Esophagus squamous epithelium (tissue), 5 donors: ENCODE measurements around the gene SHLD1. TPM values are rescaled to one million over a fixed set of nuclear protein-coding genes. Genes with fewer than 3 reads are reported as not detected.
"Not testable (repeated sequence)": the region's sequence is repeated elsewhere in the genome, so short reads cannot be mapped to it uniquely, and the experiment has no call there.

ENCODE experiments used
- DNase-seq: peaks from one replicate; lab custom pipeline; 2025; lab: John Stamatoyannopoulos, UW
- H3K27ac ChIP-seq, 4 donors: fragments of 200-600 bp; sonication (generic); one replicate each; pipeline ENCODE4 v1.5.1; 2016 to 2019; ENCODE audit warnings: mild to moderate bottlenecking in 1 of 4
- H3K27me3 ChIP-seq, 4 donors: fragments of 200-600 bp; sonication (generic); 1 replicate in 3 of 4; 2 replicates in 1 of 4; pipeline versions ENCODE4 v1.5.1 to v1.6.0; 2017 to 2021; ENCODE audit warnings: antibody characterized with exemption in 1 of 4
- H3K36me3 ChIP-seq, 3 donors: fragments of 200-600 bp; sonication (generic); one replicate each; pipeline ENCODE4 v1.5.1; 2016 to 2019
- H3K4me1 ChIP-seq, 3 donors: fragments of 200-600 bp; sonication (generic); one replicate each; pipeline ENCODE4 v1.5.1; 2017 to 2019
- H3K4me3 ChIP-seq, 4 donors: fragments of 200-600 bp; sonication (generic); 1 replicate in 3 of 4; 2 replicates in 1 of 4; pipeline ENCODE4 v1.5.1; 2016 to 2019; ENCODE audit warnings: mild to moderate bottlenecking in 2 of 4, moderate library complexity in 1 of 4
- H3K9me3 ChIP-seq, 3 donors: fragments of 200-600 bp; sonication (generic); one replicate each; pipeline ENCODE4 v1.5.1; 2016 to 2019
- POLR2A ChIP-seq, 4 donors: fragments of 450-650 bp; IDR thresholded peaks; one replicate each; pipeline ENCODE4 v1.6.1; 2017; ENCODE audit warnings: antibody characterized with exemption in 4 of 4, mild to moderate bottlenecking in 4 of 4, moderate library complexity in 3 of 4
- WGBS, 2 donors: methylation state at CpG; one replicate each; pipeline ENCODE4 v1.1.5; 2018; 5-methylcytosine and 5-hydroxymethylcytosine counted together
- intact Hi-C: fragments of 100-400 bp; cut with DNase I; formaldehyde crosslinking; loops from one replicate; pipeline ENCODE4 v1.15.0; 2022
- total RNA-seq, 4 donors: library from RNA; depleted of rRNA; stranded (reverse); fragments of >200 nt; gene quantifications; one replicate each; pipeline ENCODE4 v1.1.0, GENCODE V29; 2016
- TF ChIP-seq, protein P1 (sequence below), 6 experiments: fragments of 450-650 bp in 4 of 6; fragments of 200-600 bp in 2 of 6; sonication (generic) in 2 of 6; IDR thresholded peaks; one replicate each; pipeline ENCODE4 v1.5.1; 2016 to 2019; ENCODE audit warnings: antibody characterized with exemption in 6 of 6, mild to moderate bottlenecking in 4 of 6, moderate library complexity in 4 of 6
- donor health status: DM: yes; HTN: yes; CAD: no.

The SHLD1 gene
- total RNA-seq, 4 donors from 2014 or later, result 1.2 to 3.6 (median 2.0) TPM

- Histone ChIP-seq H3K27me3 (no peaks in the 10 kb centered on the region), H3K4me3 (no peak overlapping the region), H3K9me3 (no peaks in the 10 kb centered on the region), H3K27ac (no peak overlapping the region), H3K36me3 (no peaks in the 10 kb centered on the region), H3K4me1 (peaks cover 4 to 10% (median 7%) of the 10 kb centered on the region in 3 donors)
- 79 to 91% methylated on average over 2 of the region's 2 CpGs for WGBS, 2 donors
- no peak for DNase-seq
- intact Hi-C loops, result no loop called here
- no peak for TF ChIP-seq POLR2A (IDR thresholded peaks at IDR 0.05)
- TF ChIP-seq, protein P1, sequence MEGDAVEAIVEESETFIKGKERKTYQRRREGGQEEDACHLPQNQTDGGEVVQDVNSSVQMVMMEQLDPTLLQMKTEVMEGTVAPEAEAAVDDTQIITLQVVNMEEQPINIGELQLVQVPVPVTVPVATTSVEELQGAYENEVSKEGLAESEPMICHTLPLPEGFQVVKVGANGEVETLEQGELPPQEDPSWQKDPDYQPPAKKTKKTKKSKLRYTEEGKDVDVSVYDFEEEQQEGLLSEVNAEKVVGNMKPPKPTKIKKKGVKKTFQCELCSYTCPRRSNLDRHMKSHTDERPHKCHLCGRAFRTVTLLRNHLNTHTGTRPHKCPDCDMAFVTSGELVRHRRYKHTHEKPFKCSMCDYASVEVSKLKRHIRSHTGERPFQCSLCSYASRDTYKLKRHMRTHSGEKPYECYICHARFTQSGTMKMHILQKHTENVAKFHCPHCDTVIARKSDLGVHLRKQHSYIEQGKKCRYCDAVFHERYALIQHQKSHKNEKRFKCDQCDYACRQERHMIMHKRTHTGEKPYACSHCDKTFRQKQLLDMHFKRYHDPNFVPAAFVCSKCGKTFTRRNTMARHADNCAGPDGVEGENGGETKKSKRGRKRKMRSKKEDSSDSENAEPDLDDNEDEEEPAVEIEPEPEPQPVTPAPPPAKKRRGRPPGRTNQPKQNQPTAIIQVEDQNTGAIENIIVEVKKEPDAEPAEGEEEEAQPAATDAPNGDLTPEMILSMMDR (IDR thresholded peaks at IDR 0.05), result no peak
These were observed 8.2 kb upstream of the SHLD1 start for GRCh38 chr20:5742041-5742440.

DNA sequence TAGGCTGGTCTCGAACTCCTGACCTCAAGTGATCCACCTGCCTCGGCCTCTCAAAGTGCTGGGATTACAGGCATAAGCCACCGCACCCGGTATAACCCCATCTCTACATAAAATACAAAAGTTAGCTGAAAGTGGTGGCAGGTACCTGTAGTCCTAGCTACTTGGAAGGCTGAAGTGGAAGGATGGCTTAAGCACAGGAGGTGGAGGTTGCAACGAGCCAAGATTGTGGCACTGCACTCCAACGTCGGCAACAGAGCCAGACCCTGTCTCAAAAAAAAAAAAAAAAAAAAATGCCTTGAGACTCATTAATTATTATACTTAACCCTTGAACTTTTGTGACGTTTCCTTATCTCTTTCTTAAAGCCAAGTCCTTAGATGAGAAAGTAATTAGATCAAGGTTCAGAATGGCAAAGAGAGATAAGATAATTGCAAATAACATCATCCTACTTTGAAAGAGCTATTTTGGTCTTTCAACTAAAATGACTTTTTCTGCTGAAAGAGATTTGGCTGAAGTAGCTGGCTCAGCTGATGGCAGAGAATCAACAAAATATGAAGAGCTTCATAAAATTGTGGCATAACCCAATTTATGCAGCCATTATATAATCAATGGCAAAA, 4.7 kb upstream of the SHLD1 start:
- intact Hi-C loops, result no loop called here
- peaks cover 0 to 5% (median 0%) of the 10 kb centered on the region in 3 donors for H3K4me1 ChIP-seq
- no peak for DNase-seq
- TF ChIP-seq, protein P1 (IDR thresholded peaks at IDR 0.05), result no peak
- no peak for TF ChIP-seq POLR2A (IDR thresholded peaks at IDR 0.05)
- H3K4me3 ChIP-seq, result no peak overlapping the region
- H3K9me3 ChIP-seq, result no peaks in the 10 kb centered on the region
- H3K27me3 ChIP-seq, result no peaks in the 10 kb centered on the region
- 51 to 65% methylated on average over 6 to 8 of the region's 8 CpGs for WGBS, 2 donors
- H3K36me3 ChIP-seq, result no peaks in the 10 kb centered on the region
- H3K27ac ChIP-seq, result no peak overlapping the region

GRCh38 chr20:5746064-5746463, 4.1 kb upstream of the SHLD1 start:
- TF ChIP-seq POLR2A (IDR thresholded peaks at IDR 0.05), result no peak
- TF ChIP-seq, protein P1 (IDR thresholded peaks at IDR 0.05), result no peak
- Histone ChIP-seq H3K9me3 (no peaks in the 10 kb centered on the region), H3K36me3 (no peaks in the 10 kb centered on the region), H3K4me1 (peaks cover 0 to 10% (median 4%) of the 10 kb centered on the region in 3 donors), H3K27me3 (no peaks in the 10 kb centered on the region), H3K27ac (no peak overlapping the region), H3K4me3 (no peak overlapping the region)
- WGBS, 2 donors, result 71 to 75% methylated on average over 1 of the region's 1 CpG
- intact Hi-C loops, result no loop called here
- DNase-seq, result no peak

- Histone ChIP-seq H3K36me3 (no peaks in the 10 kb centered on the region), H3K27me3 (no peaks in the 10 kb centered on the region), H3K4me3 (no peak overlapping the region), H3K27ac (no peak overlapping the region), H3K4me1 (peaks cover 0 to 14% (median 8%) of the 10 kb centered on the region in 3 donors), H3K9me3 (no peaks in the 10 kb centered on the region)
- intact Hi-C loops, result no loop called here
- no peak for DNase-seq
- 73 to 89% methylated on average over 6 of the region's 6 CpGs for WGBS, 2 donors
- no peak for TF ChIP-seq POLR2A (IDR thresholded peaks at IDR 0.05)
These were observed 2.0 kb upstream of the SHLD1 start for GRCh38 chr20:5748246-5748645.

GRCh38 chr20:5749512-5749951, 669 bp upstream of the SHLD1 start:
- H3K36me3 ChIP-seq, H3K27me3 ChIP-seq, DNase-seq, H3K27ac ChIP-seq, H3K9me3 ChIP-seq, intact Hi-C loops, H3K4me3 ChIP-seq: not testable (repeated sequence)
- H3K4me1 ChIP-seq, result peaks cover 0 to 14% (median 8%) of the 10 kb centered on the region in 3 donors
- WGBS, 2 donors, result 94 to 96% methylated on average over 6 to 9 of the region's 12 CpGs

DNA sequence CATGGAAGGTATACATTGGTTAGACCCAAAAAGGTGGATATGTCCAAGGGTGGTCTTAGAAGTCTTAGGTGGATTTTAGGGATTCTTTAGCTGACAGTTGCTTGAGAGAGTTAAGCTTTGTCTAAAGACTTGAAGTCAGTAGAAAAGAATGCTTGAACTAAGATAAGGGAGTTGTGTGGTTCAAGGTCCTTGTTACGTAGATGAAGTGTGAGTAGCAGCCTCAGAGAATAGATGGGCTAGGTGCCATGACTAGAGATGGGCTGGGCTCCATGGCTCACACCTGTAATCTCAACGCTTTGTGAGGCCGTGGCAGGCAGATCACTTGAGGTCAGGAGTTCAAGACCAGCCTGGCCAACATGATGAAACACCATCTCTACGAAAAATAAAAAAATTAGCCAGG, 1.7 kb downstream of the SHLD1 start:
- intact Hi-C loops, result no loop called here
- Histone ChIP-seq H3K4me1 (peaks cover 0 to 21% (median 8%) of the 10 kb centered on the region in 3 donors), H3K9me3 (no peaks in the 10 kb centered on the region), H3K27ac (no peak overlapping the region), H3K27me3 (no peaks in the 10 kb centered on the region), H3K36me3 (no peaks in the 10 kb centered on the region), H3K4me3 (no peak overlapping the region)
- no peak for DNase-seq
- no peak for TF ChIP-seq POLR2A (IDR thresholded peaks at IDR 0.05)
- TF ChIP-seq, protein P1 (IDR thresholded peaks at IDR 0.05), result no peak
- WGBS, 2 donors, result 71 to 81% methylated on average over 4 of the region's 4 CpGs
